ENCODE data around the gene LAMA2. TPM values are rescaled to one million over a fixed set of nuclear protein-coding genes. Genes with fewer than 3 reads are reported as not detected.

Gene LAMA2
- total RNA-seq, 4 donors from 2014 or later: 115 to 153 (median 134) TPM

GRCh38 chr6:129317931-129318820, 435.2 kb downstream of the LAMA2 start:
- TF ChIP-seq EP300 (IDR thresholded peaks at IDR 0.05): no peak
- TF ChIP-seq POLR2AphosphoS5 (IDR thresholded peaks at IDR 0.05): no peak
- TF ChIP-seq, protein P1, sequence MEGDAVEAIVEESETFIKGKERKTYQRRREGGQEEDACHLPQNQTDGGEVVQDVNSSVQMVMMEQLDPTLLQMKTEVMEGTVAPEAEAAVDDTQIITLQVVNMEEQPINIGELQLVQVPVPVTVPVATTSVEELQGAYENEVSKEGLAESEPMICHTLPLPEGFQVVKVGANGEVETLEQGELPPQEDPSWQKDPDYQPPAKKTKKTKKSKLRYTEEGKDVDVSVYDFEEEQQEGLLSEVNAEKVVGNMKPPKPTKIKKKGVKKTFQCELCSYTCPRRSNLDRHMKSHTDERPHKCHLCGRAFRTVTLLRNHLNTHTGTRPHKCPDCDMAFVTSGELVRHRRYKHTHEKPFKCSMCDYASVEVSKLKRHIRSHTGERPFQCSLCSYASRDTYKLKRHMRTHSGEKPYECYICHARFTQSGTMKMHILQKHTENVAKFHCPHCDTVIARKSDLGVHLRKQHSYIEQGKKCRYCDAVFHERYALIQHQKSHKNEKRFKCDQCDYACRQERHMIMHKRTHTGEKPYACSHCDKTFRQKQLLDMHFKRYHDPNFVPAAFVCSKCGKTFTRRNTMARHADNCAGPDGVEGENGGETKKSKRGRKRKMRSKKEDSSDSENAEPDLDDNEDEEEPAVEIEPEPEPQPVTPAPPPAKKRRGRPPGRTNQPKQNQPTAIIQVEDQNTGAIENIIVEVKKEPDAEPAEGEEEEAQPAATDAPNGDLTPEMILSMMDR (IDR thresholded peaks at IDR 0.05): no peak
- TF ChIP-seq POLR2A (IDR thresholded peaks at IDR 0.05; ENCODE audit: low read depth): no peak
- Histone ChIP-seq H3K9me3 (no peaks in the 10 kb centered on the region), H3K27me3 (no peaks in the 10 kb centered on the region), H3K4me3 (no peak overlapping the region), H3K4me1 (peaks cover 0 to 5% (median 0%) of the 10 kb centered on the region in 4 donors), H3K36me3 (peaks cover 0 to 79% (median 17%) of the 10 kb centered on the region in 4 donors), H3K27ac (replicated peaks in 1 of 4) (no peak overlapping the region)
- intact Hi-C loops (cut with DNase I): no loop called here
- DNase-seq (ENCODE audit: extremely low spot score): no peak
- 38% methylated on average over 3 of the region's 3 CpGs for WGBS

GRCh38 chr6:129320892-129321291, 438.0 kb downstream of the LAMA2 start:
- H3K9me3 ChIP-seq: no peaks in the 10 kb centered on the region
- no peak overlapping the region for H3K27ac ChIP-seq (replicated peaks in 1 of 4)
- no peak for DNase-seq (ENCODE audit: extremely low spot score)
- no peak for TF ChIP-seq POLR2AphosphoS5 (IDR thresholded peaks at IDR 0.05)
- TF ChIP-seq POLR2A (IDR thresholded peaks at IDR 0.05; ENCODE audit: low read depth): no peak
- TF ChIP-seq EP300 (IDR thresholded peaks at IDR 0.05): no peak
- TF ChIP-seq, protein P1 (IDR thresholded peaks at IDR 0.05): no peak
- H3K27me3 ChIP-seq: no peaks in the 10 kb centered on the region
- no peaks in the 10 kb centered on the region for H3K4me1 ChIP-seq
- H3K36me3 ChIP-seq: peaks cover 0 to 79% (median 7%) of the 10 kb centered on the region in 4 donors
- H3K4me3 ChIP-seq: no peak overlapping the region
- 81% methylated on average over 2 of the region's 2 CpGs for WGBS
- intact Hi-C loops (cut with DNase I): no loop called here

DNA sequence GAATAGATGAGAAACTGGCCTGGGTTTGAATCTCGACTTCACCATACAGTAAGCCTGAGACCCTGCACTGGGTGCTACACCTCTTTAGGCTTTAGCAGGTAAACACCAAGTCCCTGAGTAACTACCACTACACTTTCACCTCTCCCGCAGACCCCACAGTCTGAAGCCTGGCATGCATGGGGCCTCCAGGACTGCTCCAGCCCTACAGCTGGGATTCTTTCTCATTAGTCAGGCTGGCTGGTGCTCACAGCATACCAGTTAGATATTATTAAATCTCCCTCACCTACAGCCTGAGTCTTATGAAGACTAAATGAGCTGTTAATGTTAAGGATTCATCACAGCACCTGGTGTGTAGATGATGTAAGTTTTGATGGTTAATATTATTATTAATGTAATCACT, 438.4 kb downstream of the LAMA2 start:
- WGBS: 80% methylated on average over 2 of the region's 2 CpGs

DNA sequence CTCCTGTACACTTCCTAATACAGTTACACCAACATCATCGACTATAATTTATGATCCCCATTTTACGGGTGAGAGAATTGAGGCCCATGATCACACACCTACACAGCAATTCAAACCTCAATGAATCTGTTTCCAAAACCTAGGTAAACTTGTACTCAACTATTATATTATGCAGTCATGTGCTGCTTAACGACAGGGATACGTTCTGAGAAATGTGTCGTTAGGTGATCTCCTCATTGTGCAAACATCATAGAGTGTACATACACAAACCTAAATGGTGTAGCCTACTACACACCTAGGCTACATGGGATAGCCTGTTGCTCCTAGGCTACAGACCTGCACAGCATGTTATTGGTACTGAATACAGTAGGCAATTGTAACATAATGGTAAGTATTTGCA, 441.4 kb downstream of the LAMA2 start:
- no peaks in the 10 kb centered on the region for H3K27me3 ChIP-seq
- no peak overlapping the region for H3K4me3 ChIP-seq
- no peaks in the 10 kb centered on the region for H3K9me3 ChIP-seq
- no peak for DNase-seq (ENCODE audit: extremely low spot score)
- WGBS: 97% methylated on average over 5 of the region's 5 CpGs
- TF ChIP-seq, protein P1 (IDR thresholded peaks at IDR 0.05): no peak
- no peaks in the 10 kb centered on the region for H3K4me1 ChIP-seq
- intact Hi-C loops (cut with DNase I): no loop called here
- no peak overlapping the region for H3K27ac ChIP-seq (replicated peaks in 1 of 4)
- peaks cover 0 to 86% (median 10%) of the 10 kb centered on the region in 4 donors for H3K36me3 ChIP-seq

More for the DNA sequence above, 438.4 kb downstream of the LAMA2 start:
- H3K36me3 ChIP-seq: peaks cover 0 to 79% (median 5%) of the 10 kb centered on the region in 4 donors
- H3K27ac ChIP-seq (replicated peaks in 1 of 4): no peak overlapping the region
- no peak for DNase-seq (ENCODE audit: extremely low spot score)
- H3K4me1 ChIP-seq: no peaks in the 10 kb centered on the region
- no peak for TF ChIP-seq POLR2AphosphoS5 (IDR thresholded peaks at IDR 0.05)
- intact Hi-C loops (cut with DNase I): no loop called here
- no peaks in the 10 kb centered on the region for H3K9me3 ChIP-seq
- H3K27me3 ChIP-seq: no peaks in the 10 kb centered on the region
- no peak overlapping the region for H3K4me3 ChIP-seq

DNA sequence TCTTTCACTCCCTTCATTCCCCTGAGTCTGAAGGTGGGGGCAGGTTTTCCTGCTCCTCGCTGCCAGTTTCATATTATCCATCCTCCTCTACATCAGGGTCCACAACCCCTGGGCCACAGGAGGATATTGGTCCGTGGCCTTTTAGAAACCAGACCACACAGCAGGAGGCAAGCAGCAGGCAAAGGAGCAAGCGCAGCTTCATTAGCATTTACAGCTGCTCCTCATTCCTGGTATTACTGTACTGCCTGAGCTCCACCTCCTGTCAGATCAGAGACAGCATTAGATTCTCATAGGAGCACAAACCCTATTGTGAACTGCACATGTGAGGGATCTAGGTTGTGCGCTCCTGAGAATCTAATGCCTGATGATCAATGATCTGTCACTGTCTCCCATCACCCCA, 446.7 kb downstream of the LAMA2 start:
- Histone ChIP-seq H3K36me3 (peaks cover 0 to 65% (median 16%) of the 10 kb centered on the region in 4 donors), H3K4me1 (no peaks in the 10 kb centered on the region), H3K9me3 (no peaks in the 10 kb centered on the region), H3K27me3 (no peaks in the 10 kb centered on the region), H3K27ac (replicated peaks in 1 of 4) (no peak overlapping the region), H3K4me3 (no peak overlapping the region)
- WGBS: 88% methylated on average over 4 of the region's 4 CpGs
- intact Hi-C loops (cut with DNase I): no loop called here
- TF ChIP-seq POLR2A (IDR thresholded peaks at IDR 0.05; ENCODE audit: low read depth) (no peak), EP300 (IDR thresholded peaks at IDR 0.05) (no peak)
- TF ChIP-seq, protein P1 (IDR thresholded peaks at IDR 0.05): no peak
- no peak for DNase-seq (ENCODE audit: extremely low spot score)
